ENCODE measurements around the gene PHACTR1. TPM values are rescaled to one million over a fixed set of nuclear protein-coding genes. Genes with fewer than 3 reads are reported as not detected.
A peak's percentile ranks its signal among the peaks of the same experiment; 100 is the strongest.

PHACTR1 gene
- total RNA-seq, 1 experiment from 2014 or later = not detected

- DNase-seq (ENCODE audit: low read depth) = no peak
Measured at GRCh38 chr6:13015379-13015681, 298.8 kb downstream of the PHACTR1 start.

GRCh38 chr6:13024616-13025015 lies 308.0 kb downstream of the PHACTR1 start:
- in situ Hi-C loops (cut with HindIII; ENCODE audit: low pct_unique_long_range_greater_than_20kb, low sequenced_read_pairs) = no loop called here
- no peak for DNase-seq (ENCODE audit: low read depth)

More at GRCh38 chr6:13015379-13015681, 298.8 kb downstream of the PHACTR1 start:
- in situ Hi-C loops (cut with HindIII; ENCODE audit: low pct_unique_long_range_greater_than_20kb, low sequenced_read_pairs) = no loop called here

DNA sequence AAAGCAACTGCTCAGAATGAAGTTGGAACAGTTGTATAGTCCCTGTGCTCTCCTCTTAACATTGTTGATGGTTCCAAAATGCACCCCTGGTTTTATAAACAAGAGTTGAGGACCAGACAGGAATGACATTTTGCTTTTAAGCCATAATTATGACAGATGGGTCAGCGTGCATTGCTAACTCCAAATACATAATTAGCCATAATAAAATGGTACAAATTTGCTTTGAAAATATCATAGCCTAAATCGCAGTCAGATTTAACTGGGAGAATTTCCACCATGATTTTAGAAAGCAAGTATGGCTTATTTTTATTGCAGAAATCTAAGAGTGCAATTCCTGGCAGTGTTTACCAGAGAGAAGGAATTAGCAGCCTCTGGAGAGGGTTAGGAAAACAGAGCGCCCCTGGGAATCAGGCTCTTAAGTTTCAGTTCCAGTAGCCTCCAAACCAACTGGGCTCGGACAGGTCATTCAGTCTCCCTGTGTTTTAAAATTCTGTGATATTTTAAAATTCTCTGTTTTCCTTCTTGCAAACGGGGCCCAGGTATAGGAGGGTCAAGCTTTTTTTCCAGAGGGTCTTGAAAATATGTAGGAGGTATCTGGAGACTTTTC lies 309.4 kb downstream of the PHACTR1 start:
- DNase-seq (ENCODE audit: low read depth) = no peak
- in situ Hi-C loops (cut with HindIII; ENCODE audit: low pct_unique_long_range_greater_than_20kb, low sequenced_read_pairs) = no loop called here

- DNase-seq (ENCODE audit: low read depth) = no peak
- in situ Hi-C loops (cut with HindIII; ENCODE audit: low pct_unique_long_range_greater_than_20kb, low sequenced_read_pairs) = no loop called here
Measured at GRCh38 chr6:13026557-13026956, 310.0 kb downstream of the PHACTR1 start.

DNA sequence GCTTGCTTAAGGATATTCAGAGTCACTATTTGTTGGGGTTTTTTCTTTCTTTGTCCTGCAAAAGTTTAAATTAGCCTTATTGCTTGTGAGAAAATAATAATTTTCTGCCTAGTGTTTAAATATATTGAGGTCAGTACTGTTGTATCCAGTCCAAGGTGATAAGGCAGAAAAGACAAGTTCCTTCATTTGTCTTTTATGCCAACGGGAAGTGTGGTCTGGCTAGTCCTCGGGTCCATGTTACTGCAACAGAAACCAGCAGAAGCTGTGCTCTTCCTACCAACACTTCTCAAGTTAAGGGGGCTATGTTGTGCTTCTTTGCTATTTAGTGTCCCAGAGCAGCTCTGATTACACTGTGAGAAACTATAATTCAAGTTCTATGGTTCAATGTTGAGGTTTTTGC lies 310.6 kb downstream of the PHACTR1 start:
- DNase-seq (ENCODE audit: low read depth) = no peak
- in situ Hi-C loops (cut with HindIII; ENCODE audit: low pct_unique_long_range_greater_than_20kb, low sequenced_read_pairs) = no loop called here

DNA sequence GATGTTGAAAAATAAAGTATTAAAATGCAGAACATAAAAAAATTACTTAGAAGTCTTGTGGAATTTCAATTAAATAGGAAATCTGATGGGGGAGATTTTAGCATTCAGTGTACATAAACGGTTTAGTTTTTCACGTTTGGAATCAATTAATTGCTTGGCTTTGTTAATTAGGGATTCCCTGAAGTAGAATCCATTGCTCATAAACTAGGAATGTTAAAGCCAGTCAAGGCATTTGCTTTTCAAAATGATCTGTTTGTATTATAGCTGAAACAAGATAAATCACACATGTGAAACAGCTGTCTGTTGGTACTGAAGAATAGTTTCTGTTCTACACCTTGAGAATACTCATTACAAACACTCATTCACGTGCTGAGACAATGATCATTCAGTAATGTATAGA lies 313.8 kb downstream of the PHACTR1 start:
- in situ Hi-C loops (cut with HindIII; ENCODE audit: low pct_unique_long_range_greater_than_20kb, low sequenced_read_pairs) = no loop called here
- no peak for DNase-seq (ENCODE audit: low read depth)

DNA sequence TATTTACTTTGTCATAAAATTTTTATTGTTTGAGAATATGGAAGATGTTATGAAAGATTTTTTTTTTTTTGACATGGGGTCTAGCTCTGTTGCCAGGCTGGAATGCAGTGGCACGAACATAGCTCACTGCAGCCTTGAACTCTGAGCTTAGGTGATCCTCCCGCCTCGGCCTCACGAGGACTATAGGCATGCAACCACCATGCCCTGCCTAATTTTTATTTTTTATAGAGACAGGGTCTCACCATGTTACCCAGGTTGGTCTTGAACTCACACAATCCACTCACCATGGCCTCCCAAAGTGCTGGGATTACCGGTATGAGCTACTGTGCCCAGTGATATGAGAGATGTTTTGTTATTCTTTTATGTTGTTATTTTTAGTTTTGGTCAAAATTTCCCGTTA lies 316.0 kb downstream of the PHACTR1 start:
- DNase-seq (ENCODE audit: low read depth) = no peak
- in situ Hi-C loops (cut with HindIII; ENCODE audit: low pct_unique_long_range_greater_than_20kb, low sequenced_read_pairs) = no loop called here

- no peak for DNase-seq (ENCODE audit: low read depth)
- in situ Hi-C loops (cut with HindIII; ENCODE audit: low pct_unique_long_range_greater_than_20kb, low sequenced_read_pairs) = no loop called here
Measured at GRCh38 chr6:13033145-13033544, 316.6 kb downstream of the PHACTR1 start.

DNA sequence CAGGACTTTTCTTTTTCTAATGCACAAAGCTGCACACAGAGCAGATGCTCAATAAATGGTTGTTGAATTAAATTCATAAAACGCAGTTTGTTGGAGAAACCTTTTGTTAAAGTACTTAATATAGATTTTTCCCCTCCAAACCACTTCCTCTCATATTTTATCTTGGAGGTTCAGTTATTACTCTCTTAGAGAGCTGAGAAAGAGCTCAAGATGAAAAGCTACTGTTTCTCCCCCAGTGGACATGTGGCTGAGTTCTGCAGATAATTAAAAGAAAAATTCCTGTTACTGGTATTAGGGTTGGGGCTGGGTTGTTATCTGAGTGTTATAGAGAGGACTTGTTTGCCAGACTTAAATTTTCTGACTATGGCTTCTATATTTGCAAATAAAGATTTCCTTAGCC lies 317.7 kb downstream of the PHACTR1 start:
- no peak for DNase-seq (ENCODE audit: low read depth)
- in situ Hi-C loops (cut with HindIII; ENCODE audit: low pct_unique_long_range_greater_than_20kb, low sequenced_read_pairs) = no loop called here

DNA sequence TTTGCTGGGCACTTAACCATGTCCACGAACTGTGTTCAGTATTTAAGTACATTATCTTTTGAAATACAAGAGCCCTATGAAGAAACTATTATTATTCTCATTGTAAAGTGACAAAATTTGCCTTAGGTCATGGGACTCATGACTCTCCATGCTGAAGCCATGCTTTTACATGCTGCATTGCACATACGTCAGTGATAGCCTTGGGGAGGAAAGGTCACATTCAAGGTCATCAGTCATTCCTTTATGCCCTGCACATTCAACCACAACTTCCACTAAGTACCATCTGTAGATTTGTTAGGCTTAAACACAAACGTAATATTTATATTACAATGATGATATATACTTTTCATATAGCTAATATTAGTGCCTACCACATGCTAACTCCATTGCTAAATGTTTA lies 319.0 kb downstream of the PHACTR1 start:
- in situ Hi-C loops (cut with HindIII; ENCODE audit: low pct_unique_long_range_greater_than_20kb, low sequenced_read_pairs) = no loop called here
- no peak for DNase-seq (ENCODE audit: low read depth)

DNA sequence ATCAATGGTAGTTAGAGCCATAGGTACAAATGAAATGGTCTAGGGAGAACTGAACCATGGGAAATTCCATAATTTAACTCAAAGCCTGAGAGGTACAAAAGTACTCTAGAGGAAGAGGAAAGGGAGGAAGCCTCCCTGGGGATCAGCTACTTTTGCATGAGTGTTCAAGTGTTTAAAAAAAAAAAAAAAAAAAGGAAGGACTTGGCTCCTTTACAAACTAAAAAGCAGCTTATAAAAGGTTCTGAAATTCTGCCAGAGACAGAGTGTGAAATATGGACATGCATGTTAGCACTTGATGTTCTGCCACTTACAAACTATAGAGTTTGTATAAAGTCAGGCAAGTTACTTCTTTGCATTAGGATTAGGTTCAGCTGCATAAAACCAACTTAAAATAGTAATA lies 321.7 kb downstream of the PHACTR1 start:
- DNase-seq (ENCODE audit: low read depth) = no peak

DNA sequence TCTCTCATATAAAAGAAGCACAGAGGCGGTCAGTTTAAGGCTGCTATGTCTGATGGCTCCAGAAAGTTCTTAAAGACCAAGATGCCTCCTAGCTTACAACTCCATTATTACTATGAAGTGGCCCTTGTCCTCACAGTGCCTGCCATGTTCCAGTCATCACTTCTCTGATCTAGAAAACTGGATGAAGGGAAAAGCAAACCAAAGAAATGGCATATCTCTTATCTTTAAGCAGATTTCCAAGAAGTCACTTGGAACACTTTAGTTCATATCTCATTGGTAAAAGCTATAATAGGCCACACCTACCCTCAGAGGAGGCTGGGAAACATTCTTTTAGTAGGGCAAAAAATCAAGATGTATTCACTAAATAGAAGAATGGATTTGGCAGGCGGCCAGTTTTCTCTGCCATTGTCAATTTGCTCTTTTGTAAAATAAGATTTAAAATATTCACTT lies 322.2 kb downstream of the PHACTR1 start:
- no peak for DNase-seq (ENCODE audit: low read depth)
- in situ Hi-C loops (cut with HindIII; ENCODE audit: low pct_unique_long_range_greater_than_20kb, low sequenced_read_pairs) = no loop called here

More for the DNA sequence above, 321.7 kb downstream of the PHACTR1 start:
- in situ Hi-C loops (cut with HindIII; ENCODE audit: low pct_unique_long_range_greater_than_20kb, low sequenced_read_pairs) = no loop called here

DNA sequence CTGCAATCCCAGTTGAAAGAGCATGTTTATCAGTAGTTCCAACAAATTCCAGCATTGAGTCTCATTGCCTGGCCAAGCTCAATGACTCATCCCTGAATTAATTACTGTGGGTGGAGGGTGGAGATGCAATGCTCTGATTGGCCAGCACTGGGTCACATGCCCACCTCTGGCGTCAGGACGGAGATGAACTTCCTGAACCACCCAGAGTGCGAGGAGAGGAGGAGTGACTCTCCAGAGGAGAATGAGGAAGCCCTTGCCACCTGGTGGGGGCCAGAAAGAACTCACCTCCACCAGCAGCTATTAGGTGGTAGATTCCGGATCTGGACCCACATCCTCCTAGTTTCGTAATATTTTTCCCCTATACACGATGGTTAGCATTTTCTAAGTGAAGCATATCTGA lies 327.8 kb downstream of the PHACTR1 start:
- DNase-seq (ENCODE audit: low read depth) = peak; percentile 87

DNA sequence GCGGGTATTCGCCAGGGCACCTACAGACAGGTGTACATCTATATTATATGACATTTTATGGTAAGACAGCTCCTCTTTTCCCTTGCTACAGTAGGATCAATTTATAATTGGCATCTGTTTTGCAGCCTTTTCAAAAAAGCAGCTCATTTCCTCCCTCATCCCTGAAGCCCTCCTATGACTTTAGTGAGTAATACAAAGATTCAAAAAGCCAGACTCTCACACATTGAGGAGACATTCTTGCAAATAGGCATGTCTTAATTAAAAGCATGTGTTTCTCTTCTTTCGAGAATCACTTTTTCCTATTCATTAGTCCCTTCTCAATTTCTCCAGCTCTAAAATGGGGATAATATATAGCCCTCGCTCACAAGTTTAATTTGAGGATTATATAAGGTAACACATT lies 328.3 kb downstream of the PHACTR1 start:
- in situ Hi-C loops (cut with HindIII; ENCODE audit: low pct_unique_long_range_greater_than_20kb, low sequenced_read_pairs) = no loop called here

More for the DNA sequence above, 327.8 kb downstream of the PHACTR1 start:
- in situ Hi-C loops (cut with HindIII; ENCODE audit: low pct_unique_long_range_greater_than_20kb, low sequenced_read_pairs) = no loop called here

DNA sequence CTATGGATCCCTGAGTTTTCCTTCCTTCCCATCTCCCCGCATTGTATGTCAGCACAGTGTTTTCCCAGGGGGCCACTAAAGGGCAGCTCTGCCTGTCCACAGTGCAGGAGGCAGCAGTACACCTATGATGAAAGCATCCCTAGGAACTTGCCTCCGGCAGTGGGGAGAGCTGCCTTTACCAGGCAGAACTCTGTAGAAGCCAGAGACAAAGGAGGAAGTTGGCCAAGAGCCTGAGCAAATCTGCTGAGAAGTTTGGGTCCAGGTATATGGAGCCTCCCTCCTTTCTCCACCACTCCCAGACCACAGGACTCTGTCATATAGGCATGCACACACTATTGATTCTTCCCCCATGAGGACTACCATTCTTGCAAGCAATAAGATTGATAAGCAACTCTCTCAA lies 329.1 kb downstream of the PHACTR1 start:
- in situ Hi-C loops (cut with HindIII; ENCODE audit: low pct_unique_long_range_greater_than_20kb, low sequenced_read_pairs) = no loop called here
- DNase-seq (ENCODE audit: low read depth) = no peak

More for the DNA sequence above, 328.3 kb downstream of the PHACTR1 start:
- no peak for DNase-seq (ENCODE audit: low read depth)

DNA sequence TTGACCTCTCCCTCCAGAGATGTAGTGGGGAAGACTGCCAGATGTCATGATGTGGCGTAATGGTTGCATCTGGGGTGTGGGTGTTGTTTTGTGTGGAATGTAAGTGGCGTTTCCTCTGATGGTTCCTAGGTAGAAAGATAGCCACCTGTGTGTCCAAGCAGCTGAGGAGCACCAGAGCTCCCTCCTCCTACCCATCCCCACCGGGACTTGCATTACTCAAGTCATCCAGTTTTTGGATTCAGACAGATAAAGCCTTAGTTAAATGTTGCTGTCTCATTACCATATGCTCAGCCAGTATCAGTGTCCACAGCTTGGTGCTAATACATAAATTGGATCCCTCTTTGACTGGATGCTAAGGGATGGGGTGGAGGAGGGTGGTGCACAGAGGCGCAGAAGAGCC lies 329.5 kb downstream of the PHACTR1 start:
- no peak for DNase-seq (ENCODE audit: low read depth)
- in situ Hi-C loops (cut with HindIII; ENCODE audit: low pct_unique_long_range_greater_than_20kb, low sequenced_read_pairs) = no loop called here

- no peak for DNase-seq (ENCODE audit: low read depth)
- in situ Hi-C loops (cut with HindIII; ENCODE audit: low pct_unique_long_range_greater_than_20kb, low sequenced_read_pairs) = no loop called here
Measured at GRCh38 chr6:13048113-13048512, 331.5 kb downstream of the PHACTR1 start.

DNA sequence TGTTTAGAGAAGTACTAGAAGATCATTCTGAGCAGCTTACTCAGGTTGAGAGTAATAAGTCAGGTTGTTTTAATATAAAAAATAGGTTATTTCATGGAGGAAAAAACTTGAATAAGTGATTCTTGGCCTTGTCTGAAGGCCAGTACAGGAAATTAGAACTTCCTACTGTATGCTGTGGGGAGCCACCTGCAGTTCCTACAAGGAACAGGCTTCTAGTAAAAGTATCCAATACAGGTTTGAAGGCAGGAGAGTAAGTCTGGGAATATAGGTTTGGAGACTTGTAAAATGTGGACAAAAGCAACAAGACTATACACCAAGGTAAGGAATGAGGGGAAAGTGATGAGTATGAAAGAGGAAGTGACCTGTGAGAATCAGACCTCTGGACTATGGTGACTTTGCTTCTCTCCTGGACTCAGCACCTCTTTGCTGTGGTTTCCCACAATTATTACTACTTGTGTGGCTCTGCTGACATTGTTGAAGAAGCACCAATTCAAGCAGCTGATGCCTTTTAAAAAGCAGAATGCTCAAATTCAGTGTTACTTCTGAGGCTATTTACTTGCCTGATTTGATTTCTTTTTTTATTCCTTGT lies 333.2 kb downstream of the PHACTR1 start:
- no peak for DNase-seq (ENCODE audit: low read depth)
- in situ Hi-C loops (cut with HindIII; ENCODE audit: low pct_unique_long_range_greater_than_20kb, low sequenced_read_pairs) = no loop called here

DNA sequence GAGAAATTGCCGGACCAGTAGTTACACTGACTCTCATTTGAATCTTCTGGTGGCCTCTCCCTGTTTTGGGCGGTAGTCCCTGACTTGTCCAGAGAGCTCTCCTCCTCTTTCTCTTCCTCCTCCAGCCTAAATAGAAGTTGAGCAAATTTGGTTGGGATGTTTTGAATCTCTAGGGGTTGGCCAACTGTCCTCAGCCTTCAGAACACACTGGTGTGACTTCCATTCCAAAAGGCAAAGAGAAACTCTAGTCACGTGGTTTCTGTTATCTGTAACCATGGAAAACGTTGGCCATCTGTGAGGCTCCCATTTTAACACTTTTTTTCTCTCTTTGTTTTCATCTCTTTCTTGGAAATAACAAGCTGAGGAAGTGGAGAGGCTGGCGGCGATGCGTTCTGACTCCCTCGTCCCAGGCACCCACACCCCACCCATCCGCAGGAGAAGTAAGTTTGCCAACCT lies 336.5 kb downstream of the PHACTR1 start:
- in situ Hi-C loops (cut with HindIII; ENCODE audit: low pct_unique_long_range_greater_than_20kb, low sequenced_read_pairs) = no loop called here
- DNase-seq (ENCODE audit: low read depth) = no peak

DNA sequence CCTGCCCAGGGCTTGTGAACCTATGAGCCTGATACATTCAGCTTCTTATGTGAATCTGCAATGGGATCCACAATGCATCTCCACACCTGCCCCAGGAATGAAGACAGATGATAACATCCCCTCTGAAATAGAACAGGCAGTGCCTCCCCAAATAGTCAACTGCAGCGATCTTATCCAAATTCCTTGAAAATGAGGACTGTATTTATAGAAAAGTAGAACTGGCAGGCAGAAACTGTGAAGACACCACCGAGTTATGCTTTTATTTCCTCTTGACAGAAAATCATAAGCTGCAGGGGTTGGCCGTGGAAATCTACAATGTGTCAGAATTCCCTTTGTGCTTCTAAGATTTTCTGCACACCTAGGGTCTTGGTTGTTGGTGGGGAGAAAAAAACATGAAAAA lies 341.5 kb downstream of the PHACTR1 start:
- DNase-seq (ENCODE audit: low read depth) = no peak
- in situ Hi-C loops (cut with HindIII; ENCODE audit: low pct_unique_long_range_greater_than_20kb, low sequenced_read_pairs) = no loop called here

Data from Caki2 (cell line).